ENCODE data around the gene ZNF331.

ZNF331 gene

GRCh38 chr19:53626976-53627375, 89.0 kb downstream of the ZNF331 start:
- DNase-seq (ENCODE audit: low read depth) = no peak
